SK-N-SH (cell line): ENCODE data around the gene BCLAF1. TPM values are rescaled to one million over a fixed set of nuclear protein-coding genes. Genes with fewer than 3 reads are reported as not detected.

ENCODE experiments used
- CTCF ChIA-PET: fragments of 300-600, 350-600 bp; formaldehyde crosslinking; extraction: SDS; loops from one replicate; lab custom pipeline; 2021; lab: Yijun Ruan, JAX
- POLR2A ChIA-PET: fragments of 350-600 bp; sonication (Branson Sonifier 250); formaldehyde crosslinking; extraction: SDS; loops from one replicate; lab custom pipeline; 2020; ENCODE audit warnings: antibody characterized with exemption, inconsistent platforms; lab: Yijun Ruan, JAX
- DNase-seq: peaks from one replicate; pipeline ENCODE4 v3.0.0; 2012
- H2AFZ ChIP-seq: fragments of 200-600 bp; sonication (generic); 2 replicates; pipeline ENCODE4 v1.8.1; 2016; ENCODE audit warnings: antibody characterized with exemption, mild to moderate bottlenecking, low read depth
- H3F3A ChIP-seq: fragments of 200-600 bp; sonication (generic); replicated peaks from 2 replicates; pipeline ENCODE3; 2016; ENCODE audit warnings: antibody characterized with exemption, mild to moderate bottlenecking; ENCODE audit not compliant: insufficient read depth
- H3K27ac ChIP-seq, 2 experiments: fragments of 200-500 bp in 1 of 2; fragments of 200-600 bp in 1 of 2; sonication (Bioruptor generic) in 1 of 2; sonication (generic), shearing (Covaris generic) in 1 of 2; 2 replicates each; pipeline versions ENCODE4 v1.5.1 to v1.6.1; 2014 to 2016; ENCODE audit warnings: low read depth in 2 of 2, inconsistent platforms in 1 of 2, low read length in 1 of 2, mild to moderate bottlenecking in 1 of 2, mixed read lengths in 1 of 2
- H3K27me3 ChIP-seq: fragments of 200-600 bp; sonication (generic), shearing (Covaris generic); 2 replicates; pipeline ENCODE4 v1.6.1; 2016; ENCODE audit warnings: mixed run types; ENCODE audit not compliant: insufficient read depth
- H3K36me3 ChIP-seq, 2 experiments: fragments of 200-500 bp in 1 of 2; fragments of 200-600 bp in 1 of 2; sonication (Bioruptor generic) in 1 of 2; sonication (generic) in 1 of 2; replicated peaks in 1 of 2; 2 replicates each; pipeline versions ENCODE3 to v1.5.1; 2014 to 2016; ENCODE audit warnings: low read length in 1 of 2, mild to moderate bottlenecking in 1 of 2; ENCODE audit not compliant: insufficient read depth in 2 of 2, control insufficient read depth in 1 of 2
- H3K4me1 ChIP-seq, 2 experiments: fragments of 200-500 bp in 1 of 2; fragments of 200-600 bp in 1 of 2; sonication (Bioruptor generic) in 1 of 2; sonication (generic), shearing (Covaris generic) in 1 of 2; 2 replicates each; pipeline versions ENCODE4 v1.5.1 to v1.6.1; 2014 to 2016; ENCODE audit warnings: low read depth in 1 of 2, low read length in 1 of 2, mixed run types in 1 of 2; ENCODE audit not compliant: insufficient read depth in 2 of 2, control insufficient read depth in 1 of 2
- H3K4me2 ChIP-seq: fragments of 200-600 bp; sonication (generic), shearing (Covaris generic); 2 replicates; pipeline ENCODE4 v1.6.1; 2017; ENCODE audit warnings: mixed run types
- H3K4me3 ChIP-seq, 2 experiments: fragments of 200-500 bp in 1 of 2; fragments of 200-600 bp in 1 of 2; sonication (Bioruptor generic) in 1 of 2; sonication (generic), shearing (Covaris generic) in 1 of 2; 2 replicates each; pipeline versions ENCODE4 v1.5.1 to v1.8.1; 2014 to 2016; ENCODE audit warnings: low read depth in 2 of 2, inconsistent platforms in 1 of 2, low read length in 1 of 2, mild to moderate bottlenecking in 1 of 2, mixed read lengths in 1 of 2, moderate library complexity in 1 of 2
- H3K79me2 ChIP-seq: fragments of 200-600 bp; sonication (generic); 2 replicates; pipeline ENCODE4 v1.8.1; 2017; ENCODE audit warnings: mild to moderate bottlenecking; ENCODE audit not compliant: insufficient read depth
- H3K9ac ChIP-seq: fragments of 200-600 bp; sonication (generic); 2 replicates; pipeline ENCODE4 v1.6.1; 2017; ENCODE audit warnings: mixed run types
- H3K9me2 ChIP-seq: fragments of 200-600 bp; sonication (generic); 2 replicates; pipeline ENCODE4 v1.6.1; 2017; ENCODE audit warnings: mixed run types
- H3K9me3 ChIP-seq: fragments of 200-600 bp; sonication (generic); 2 replicates; pipeline ENCODE4 v1.6.1; 2017; ENCODE audit warnings: mixed run types, mild to moderate bottlenecking, moderate library complexity
- H4K20me1 ChIP-seq: fragments of 200-600 bp; sonication (generic); 2 replicates; pipeline ENCODE4 v1.6.1; 2017; ENCODE audit warnings: mild to moderate bottlenecking, mixed run types; ENCODE audit not compliant: insufficient read depth
- ELF1 ChIP-seq: IDR thresholded peaks from 2 replicates; pipeline ENCODE4 v1.4.0; 2012
- EZH2phosphoT487 ChIP-seq: fragments of 200-600 bp; sonication (generic); IDR thresholded peaks from 2 replicates; pipeline ENCODE4 v1.6.1; 2017; ENCODE audit warnings: low read depth, mixed run types, mild to moderate bottlenecking, antibody characterized with exemption, moderate library complexity, borderline replicate concordance
- FOXM1 ChIP-seq: IDR thresholded peaks from 2 replicates; pipeline ENCODE4 v1.4.0; 2012; ENCODE audit warnings: low read depth, mild to moderate bottlenecking
- GABPA ChIP-seq: IDR thresholded peaks from 2 replicates; pipeline ENCODE4 v1.4.0; 2012; ENCODE audit warnings: low read depth, mild to moderate bottlenecking
- IRF3 ChIP-seq: fragments of 150-350 bp; IDR thresholded peaks from 2 replicates; pipeline ENCODE4 v1.6.1; 2016; ENCODE audit warnings: mild to moderate bottlenecking, low read depth, low read length
- NFIC ChIP-seq: IDR thresholded peaks from 2 replicates; pipeline ENCODE4 v1.4.0; 2012; ENCODE audit warnings: borderline replicate concordance
- RFX5 ChIP-seq: IDR thresholded peaks from 2 replicates; pipeline ENCODE4 v1.6.1; 2012; ENCODE audit warnings: mild to moderate bottlenecking, improper control_type of control experiment, low read length
- RXRA ChIP-seq: IDR thresholded peaks from 2 replicates; pipeline ENCODE4 v1.4.0; 2012; ENCODE audit warnings: low read depth, mild to moderate bottlenecking, borderline replicate concordance
- TCF12 ChIP-seq: IDR thresholded peaks from 2 replicates; pipeline ENCODE4 v1.4.0; 2012
- ZBTB33 ChIP-seq: IDR thresholded peaks from 2 replicates; pipeline ENCODE4 v1.4.0; 2012; ENCODE audit warnings: low read depth, borderline replicate concordance
- WGBS: methylation state at CpG from one replicate; pipeline ENCODE4 v1.1.6; 2017; ENCODE audit warnings: low lambda C conversion rate; 5-methylcytosine and 5-hydroxymethylcytosine counted together
- polyA plus RNA-seq, 3 experiments: library from polyadenylated mRNA; depleted of rRNA; stranded (reverse); fragments of >200 nt; gene quantifications; 2 replicates each; pipeline ENCODE4 v1.2.3, GENCODE V29; 2012
- TF ChIP-seq, protein P1 (sequence below): IDR thresholded peaks from 2 replicates; pipeline ENCODE4 v1.6.1; 2012; ENCODE audit warnings: mild to moderate bottlenecking, low read depth, low read length, moderate library complexity

BCLAF1 gene
- polyA plus RNA-seq, 1 of the 3 experiments (the other 2 are of a cell fraction): 21.9 TPM

DNA sequence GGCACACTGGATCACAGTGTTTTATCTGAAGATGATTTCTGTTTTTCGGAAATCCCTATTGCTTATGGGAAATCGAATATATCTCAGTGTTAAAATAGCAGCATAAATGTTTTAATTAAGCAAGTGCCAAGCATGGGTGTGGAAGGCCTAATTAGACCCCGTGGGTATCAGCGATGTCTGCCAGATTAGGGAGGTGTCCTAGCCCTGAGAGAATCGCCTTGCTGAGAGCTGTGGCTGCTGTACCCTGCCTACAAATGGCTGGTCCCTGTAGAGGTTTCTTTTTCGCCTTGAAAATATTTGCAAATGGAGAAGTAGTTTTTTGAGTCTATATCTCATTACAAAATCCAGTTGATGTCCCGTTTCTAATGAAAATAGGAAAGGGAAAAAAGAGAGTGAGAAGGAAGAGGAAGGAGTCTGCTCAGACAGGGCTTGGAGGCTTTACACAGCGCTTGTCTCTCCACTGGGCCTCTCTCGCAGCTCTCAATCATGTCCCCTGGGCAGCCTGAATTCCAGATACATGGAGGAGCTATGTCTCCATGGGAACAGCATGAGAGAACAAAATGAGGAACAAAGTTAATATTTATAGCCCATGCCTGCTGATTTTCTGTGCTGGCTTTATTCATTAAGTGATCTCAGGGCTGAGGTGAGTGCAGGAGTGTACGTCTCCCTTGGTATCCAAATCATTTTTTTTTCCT lies 35.2 kb upstream of the BCLAF1 start:
- Histone ChIP-seq H3K9me3 (no peaks in the 10 kb centered on the region), H3K4me1 (peaks cover 0 to 9% of the 10 kb centered on the region in 2 experiments; a peak in 2 of 4 replicates), H3K9ac (no peak overlapping the region), H2AFZ (no peak overlapping the region), H3K4me3 (no peak overlapping the region), H3K9me2 (no peaks in the 10 kb centered on the region), H3K27ac (no peak overlapping the region), H4K20me1 (no peaks in the 10 kb centered on the region), H3K36me3 (no peaks in the 10 kb centered on the region), H3K4me2 (no peak overlapping the region), H3K27me3 (no peaks in the 10 kb centered on the region), H3K79me2 (no peaks in the 10 kb centered on the region), H3F3A (no peaks in the 10 kb centered on the region)
- POLR2A ChIA-PET: no interaction called here
- CTCF ChIA-PET: interaction anchor here (4.1 kb wide), 1 partner anchor 225 kb away, joined by 20 read pairs; the partner anchor contains the start of gene MAP7
- WGBS: 80% methylated on average over 10 of the region's 10 CpGs
- DNase-seq: no peak
- no peak for TF ChIP-seq FOXM1
- TF ChIP-seq, protein P1, sequence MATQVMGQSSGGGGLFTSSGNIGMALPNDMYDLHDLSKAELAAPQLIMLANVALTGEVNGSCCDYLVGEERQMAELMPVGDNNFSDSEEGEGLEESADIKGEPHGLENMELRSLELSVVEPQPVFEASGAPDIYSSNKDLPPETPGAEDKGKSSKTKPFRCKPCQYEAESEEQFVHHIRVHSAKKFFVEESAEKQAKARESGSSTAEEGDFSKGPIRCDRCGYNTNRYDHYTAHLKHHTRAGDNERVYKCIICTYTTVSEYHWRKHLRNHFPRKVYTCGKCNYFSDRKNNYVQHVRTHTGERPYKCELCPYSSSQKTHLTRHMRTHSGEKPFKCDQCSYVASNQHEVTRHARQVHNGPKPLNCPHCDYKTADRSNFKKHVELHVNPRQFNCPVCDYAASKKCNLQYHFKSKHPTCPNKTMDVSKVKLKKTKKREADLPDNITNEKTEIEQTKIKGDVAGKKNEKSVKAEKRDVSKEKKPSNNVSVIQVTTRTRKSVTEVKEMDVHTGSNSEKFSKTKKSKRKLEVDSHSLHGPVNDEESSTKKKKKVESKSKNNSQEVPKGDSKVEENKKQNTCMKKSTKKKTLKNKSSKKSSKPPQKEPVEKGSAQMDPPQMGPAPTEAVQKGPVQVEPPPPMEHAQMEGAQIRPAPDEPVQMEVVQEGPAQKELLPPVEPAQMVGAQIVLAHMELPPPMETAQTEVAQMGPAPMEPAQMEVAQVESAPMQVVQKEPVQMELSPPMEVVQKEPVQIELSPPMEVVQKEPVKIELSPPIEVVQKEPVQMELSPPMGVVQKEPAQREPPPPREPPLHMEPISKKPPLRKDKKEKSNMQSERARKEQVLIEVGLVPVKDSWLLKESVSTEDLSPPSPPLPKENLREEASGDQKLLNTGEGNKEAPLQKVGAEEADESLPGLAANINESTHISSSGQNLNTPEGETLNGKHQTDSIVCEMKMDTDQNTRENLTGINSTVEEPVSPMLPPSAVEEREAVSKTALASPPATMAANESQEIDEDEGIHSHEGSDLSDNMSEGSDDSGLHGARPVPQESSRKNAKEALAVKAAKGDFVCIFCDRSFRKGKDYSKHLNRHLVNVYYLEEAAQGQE: no peak
- TF ChIP-seq EZH2phosphoT487: no peak
- no peak for TF ChIP-seq RFX5
- no peak for TF ChIP-seq ELF1
- no peak for TF ChIP-seq TCF12
- no peak for TF ChIP-seq RXRA
- no peak for TF ChIP-seq GABPA
- no peak for TF ChIP-seq NFIC
- no peak for TF ChIP-seq IRF3
- TF ChIP-seq ZBTB33: no peak
